Measurements from ENCODE around the gene SLC17A4. TPM values are rescaled to one million over a fixed set of nuclear protein-coding genes. Genes with fewer than 3 reads are reported as not detected.

SLC17A4 gene
- total and polyA plus RNA-seq, 2 of the 13 experiments (the other 11 are each of a cell fraction or from before 2014, with no cell fraction given) = 0.07 TPM; not detected in 1

GRCh38 chr6:25748601-25749517 lies 5.7 kb upstream of the SLC17A4 start (continued):
- TF ChIP-seq PITX1 (CRISPR knock-in tag; IDR thresholded peaks at IDR 0.05) (peak; percentile 55), SAP130 (CRISPR knock-in tag; IDR thresholded peaks at IDR 0.05; ENCODE audit: low read depth) (peak; percentile 57), RORA (CRISPR knock-in tag; IDR thresholded peaks at IDR 0.05) (0 out of 2 replicates have a peak, but pooled peaks have one; percentile 28)

DNA sequence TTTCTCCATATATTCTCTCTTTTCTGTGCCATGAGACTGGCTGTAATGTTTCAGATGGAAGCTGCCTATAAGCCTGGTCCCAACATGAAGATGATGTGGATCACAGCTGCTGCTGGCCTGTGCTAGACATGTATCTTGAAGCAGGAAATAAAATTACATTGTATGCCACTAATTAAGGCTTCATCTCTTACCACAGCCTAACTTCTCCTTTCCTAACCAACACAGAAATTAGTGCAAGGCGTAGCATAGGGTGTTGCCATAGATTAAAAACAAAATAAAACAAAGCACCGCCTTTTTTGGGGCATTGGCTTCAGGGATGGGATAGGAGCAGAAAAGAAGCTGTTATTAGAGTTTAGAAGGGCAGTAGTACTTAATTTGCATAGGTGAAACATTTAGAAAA lies 4.7 kb upstream of the SLC17A4 start:
- in situ Hi-C loops (cut with HindIII; ENCODE audit: extremely low pct_ligation_motif_present, low pct_unique_long_range_greater_than_20kb) = no loop called here
- no peaks in the 10 kb centered on the region for H3K27me3 ChIP-seq (ENCODE audit: control insufficient read depth in 1 of 2, insufficient read depth in 2 of 2, low read length in 2 of 2)
- H3K36me3 ChIP-seq (replicated peaks in 1 of 2; ENCODE audit: control insufficient read depth in 1 of 2, insufficient read depth in 2 of 2, low read length in 2 of 2) = no peaks in the 10 kb centered on the region
- no peak overlapping the region for H3K9ac ChIP-seq (ENCODE audit: insufficient read depth, low read depth, low read length)
- H3K4me2 ChIP-seq (ENCODE audit: low read depth, low read length) = no peak overlapping the region
- ChIA-PET CTCF (ENCODE audit: low intra/inter-chr PET ratio, low total read pairs) (no interaction called here), POLR2A (no interaction called here)
- H3K27ac ChIP-seq (ENCODE audit: extremely low read length, insufficient read depth, low read length) = no peak overlapping the region
- no peak overlapping the region for H2AFZ ChIP-seq (ENCODE audit: low read length)
- 79% methylated on average over 2 of the region's 2 CpGs for WGBS (ENCODE audit: low lambda C conversion rate)
- H4K20me1 ChIP-seq (ENCODE audit: insufficient read depth, low read length) = no peaks in the 10 kb centered on the region
- FAIRE-seq (no peak), ATAC-seq (no peak), DNase-seq (ENCODE audit: low spot score) (no peak)
- BruUV-seq (replicated peaks) = no TSS peak
- intact Hi-C loops (cut with micrococcal nuclease; ENCODE audit: unreplicated experiment) = loop anchor here (2.0 kb wide), 1 partner anchor 29 kb away; no protein-coding TSS in a partner anchor
- no peaks in the 10 kb centered on the region for H3K9me3 ChIP-seq (ENCODE audit: low read length)
- peaks cover 74% of the 10 kb centered on the region for H3K4me1 ChIP-seq (ENCODE audit: insufficient read depth, low read length)
- no peaks in the 10 kb centered on the region for H3K79me2 ChIP-seq (ENCODE audit: insufficient read depth, low read length)
- H3K4me3 ChIP-seq (replicated peaks in 1 of 3; ENCODE audit: insufficient read depth in 1 of 3, low read depth in 2 of 3, low read length in 3 of 3) = no peak overlapping the region
- TF ChIP-seq ZNF34 (CRISPR knock-in tag; IDR thresholded peaks at IDR 0.05; ENCODE audit: borderline replicate concordance) = no peak
- TF ChIP-seq U2AF2 (IDR thresholded peaks at IDR 0.05; ENCODE audit: low read depth, low read length) = no peak
- no peak for TF ChIP-seq ZNF644 (CRISPR knock-in tag; IDR thresholded peaks at IDR 0.05; ENCODE audit: low read depth)
- TF ChIP-seq, protein P1, sequence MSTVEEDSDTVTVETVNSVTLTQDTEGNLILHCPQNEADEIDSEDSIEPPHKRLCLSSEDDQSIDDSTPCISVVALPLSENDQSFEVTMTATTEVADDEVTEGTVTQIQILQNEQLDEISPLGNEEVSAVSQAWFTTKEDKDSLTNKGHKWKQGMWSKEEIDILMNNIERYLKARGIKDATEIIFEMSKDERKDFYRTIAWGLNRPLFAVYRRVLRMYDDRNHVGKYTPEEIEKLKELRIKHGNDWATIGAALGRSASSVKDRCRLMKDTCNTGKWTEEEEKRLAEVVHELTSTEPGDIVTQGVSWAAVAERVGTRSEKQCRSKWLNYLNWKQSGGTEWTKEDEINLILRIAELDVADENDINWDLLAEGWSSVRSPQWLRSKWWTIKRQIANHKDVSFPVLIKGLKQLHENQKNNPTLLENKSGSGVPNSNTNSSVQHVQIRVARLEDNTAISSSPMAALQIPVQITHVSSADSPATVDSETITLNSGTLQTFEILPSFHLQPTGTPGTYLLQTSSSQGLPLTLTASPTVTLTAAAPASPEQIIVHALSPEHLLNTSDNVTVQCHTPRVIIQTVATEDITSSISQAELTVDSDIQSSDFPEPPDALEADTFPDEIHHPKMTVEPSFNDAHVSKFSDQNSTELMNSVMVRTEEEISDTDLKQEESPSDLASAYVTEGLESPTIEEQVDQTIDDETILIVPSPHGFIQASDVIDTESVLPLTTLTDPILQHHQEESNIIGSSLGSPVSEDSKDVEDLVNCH (CRISPR knock-in tag; IDR thresholded peaks at IDR 0.05) = no peak
- no peak for TF ChIP-seq ZBTB21 (CRISPR knock-in tag; IDR thresholded peaks at IDR 0.05)
- no peak for TF ChIP-seq GLMP (CRISPR knock-in tag; IDR thresholded peaks at IDR 0.05; ENCODE audit: borderline replicate concordance)
- TF ChIP-seq, protein P2, sequence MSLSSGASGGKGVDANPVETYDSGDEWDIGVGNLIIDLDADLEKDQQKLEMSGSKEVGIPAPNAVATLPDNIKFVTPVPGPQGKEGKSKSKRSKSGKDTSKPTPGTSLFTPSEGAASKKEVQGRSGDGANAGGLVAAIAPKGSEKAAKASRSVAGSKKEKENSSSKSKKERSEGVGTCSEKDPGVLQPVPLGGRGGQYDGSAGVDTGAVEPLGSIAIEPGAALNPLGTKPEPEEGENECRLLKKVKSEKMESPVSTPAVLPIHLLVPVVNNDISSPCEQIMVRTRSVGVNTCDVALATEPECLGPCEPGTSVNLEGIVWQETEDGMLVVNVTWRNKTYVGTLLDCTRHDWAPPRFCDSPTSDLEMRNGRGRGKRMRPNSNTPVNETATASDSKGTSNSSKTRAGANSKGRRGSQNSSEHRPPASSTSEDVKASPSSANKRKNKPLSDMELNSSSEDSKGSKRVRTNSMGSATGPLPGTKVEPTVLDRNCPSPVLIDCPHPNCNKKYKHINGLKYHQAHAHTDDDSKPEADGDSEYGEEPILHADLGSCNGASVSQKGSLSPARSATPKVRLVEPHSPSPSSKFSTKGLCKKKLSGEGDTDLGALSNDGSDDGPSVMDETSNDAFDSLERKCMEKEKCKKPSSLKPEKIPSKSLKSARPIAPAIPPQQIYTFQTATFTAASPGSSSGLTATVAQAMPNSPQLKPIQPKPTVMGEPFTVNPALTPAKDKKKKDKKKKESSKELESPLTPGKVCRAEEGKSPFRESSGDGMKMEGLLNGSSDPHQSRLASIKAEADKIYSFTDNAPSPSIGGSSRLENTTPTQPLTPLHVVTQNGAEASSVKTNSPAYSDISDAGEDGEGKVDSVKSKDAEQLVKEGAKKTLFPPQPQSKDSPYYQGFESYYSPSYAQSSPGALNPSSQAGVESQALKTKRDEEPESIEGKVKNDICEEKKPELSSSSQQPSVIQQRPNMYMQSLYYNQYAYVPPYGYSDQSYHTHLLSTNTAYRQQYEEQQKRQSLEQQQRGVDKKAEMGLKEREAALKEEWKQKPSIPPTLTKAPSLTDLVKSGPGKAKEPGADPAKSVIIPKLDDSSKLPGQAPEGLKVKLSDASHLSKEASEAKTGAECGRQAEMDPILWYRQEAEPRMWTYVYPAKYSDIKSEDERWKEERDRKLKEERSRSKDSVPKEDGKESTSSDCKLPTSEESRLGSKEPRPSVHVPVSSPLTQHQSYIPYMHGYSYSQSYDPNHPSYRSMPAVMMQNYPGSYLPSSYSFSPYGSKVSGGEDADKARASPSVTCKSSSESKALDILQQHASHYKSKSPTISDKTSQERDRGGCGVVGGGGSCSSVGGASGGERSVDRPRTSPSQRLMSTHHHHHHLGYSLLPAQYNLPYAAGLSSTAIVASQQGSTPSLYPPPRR (CRISPR knock-in tag; IDR thresholded peaks at IDR 0.05; ENCODE audit: borderline replicate concordance) = no peak
- TF ChIP-seq MYNN (CRISPR knock-in tag; IDR thresholded peaks at IDR 0.05; ENCODE audit: low read depth) = no peak
- no peak for TF ChIP-seq CENPT (CRISPR knock-in tag; IDR thresholded peaks at IDR 0.05; ENCODE audit: low read depth)
- TF ChIP-seq ZNF414 (CRISPR knock-in tag; IDR thresholded peaks at IDR 0.05) = no peak

Measured in HepG2 (cell line).